Thyroid gland (tissue), 4 donors: Measurements from ENCODE around the gene SAMD7. TPM values are rescaled to one million over a fixed set of nuclear protein-coding genes. Genes with fewer than 3 reads are reported as not detected.

ENCODE experiments used
- DNase-seq, 2 donors: peaks; one replicate each; pipeline ENCODE4 v3.0.0-alpha.2; 2019
- H3K27ac ChIP-seq, 3 donors: fragments of 200-600 bp; sonication (generic); 1 replicate in 2 of 3; 2 replicates in 1 of 3; pipeline ENCODE4 v1.5.1; 2016 to 2019; ENCODE audit warnings: mild to moderate bottlenecking in 1 of 3, moderate library complexity in 1 of 3
- H3K27me3 ChIP-seq: fragments of 200-600 bp; sonication (generic); one replicate; pipeline ENCODE4 v1.5.1; 2019
- H3K36me3 ChIP-seq, 2 donors: fragments of 200-600 bp; sonication (generic); one replicate each; pipeline ENCODE4 v1.5.1; 2016 to 2019
- H3K4me1 ChIP-seq, 2 donors: fragments of 200-600 bp; sonication (generic); one replicate each; pipeline ENCODE4 v1.5.1; 2017 to 2019
- H3K4me3 ChIP-seq, 3 donors: fragments of 200-600 bp; sonication (generic); replicated peaks in 1 of 3; 1 replicate in 2 of 3; 2 replicates in 1 of 3; pipeline ENCODE4 v1.5.1; 2016; ENCODE audit warnings: mild to moderate bottlenecking in 1 of 3
- H3K9me3 ChIP-seq: fragments of 200-600 bp; sonication (generic); one replicate; pipeline ENCODE4 v1.5.1; 2017
- CTCF ChIP-seq, 6 experiments: fragments of 200-600 bp in 3 of 6; fragments of 450-650 bp in 3 of 6; sonication (generic) in 3 of 6; IDR thresholded peaks; one replicate each; pipeline ENCODE4 v1.5.1; 2016 to 2019; ENCODE audit warnings: antibody characterized with exemption in 6 of 6, mild to moderate bottlenecking in 2 of 6, inconsistent platforms in 1 of 6, moderate library complexity in 1 of 6
- POLR2A ChIP-seq, 2 donors: fragments of 450-650 bp; IDR thresholded peaks; one replicate each; pipeline ENCODE4 v1.6.1; 2017; ENCODE audit warnings: antibody characterized with exemption in 2 of 2, mild to moderate bottlenecking in 2 of 2, moderate library complexity in 1 of 2
- WGBS, 2 donors: methylation state at CpG; one replicate each; pipeline ENCODE4 v1.1.5; 2017; 5-methylcytosine and 5-hydroxymethylcytosine counted together
- intact Hi-C: fragments of 100-400 bp; cut with DNase I; formaldehyde crosslinking; loops from one replicate; pipeline ENCODE4 v1.15.1; 2023
- total RNA-seq, 4 donors: library from RNA; depleted of rRNA; stranded (reverse); fragments of >200 nt; gene quantifications; one replicate each; pipeline ENCODE4 v1.2.3, GENCODE V29; 2016

SAMD7 gene
- total RNA-seq, 4 donors from 2014 or later = not detected

DNA sequence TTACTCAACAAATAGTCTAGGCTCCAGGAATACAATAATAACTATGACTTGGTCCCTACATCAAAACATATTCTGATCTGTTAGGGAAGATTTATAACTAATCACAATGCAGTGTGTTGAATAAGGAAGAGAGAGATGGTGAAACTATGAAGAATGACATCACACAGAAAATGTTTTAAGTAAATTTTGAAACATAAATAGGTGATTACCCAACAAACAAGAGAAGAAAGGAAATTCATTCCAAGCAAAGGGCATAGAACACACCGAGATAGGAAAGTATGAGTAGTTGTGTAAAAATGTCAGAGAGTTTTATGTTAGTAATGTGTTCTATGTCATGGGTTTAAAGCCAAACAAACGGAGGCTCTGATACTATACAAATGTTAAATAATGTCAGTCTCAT is 68.7 kb downstream of the SAMD7 start:
- no peaks in the 10 kb centered on the region for H3K9me3 ChIP-seq
- H3K36me3 ChIP-seq = peaks cover 36 to 62% of the 10 kb centered on the region in 2 donors
- no peak for TF ChIP-seq POLR2A (IDR thresholded peaks at IDR 0.05)
- TF ChIP-seq CTCF (IDR thresholded peaks at IDR 0.05) = no peak
- no peaks in the 10 kb centered on the region for H3K4me1 ChIP-seq
- 90 to 91% methylated on average over 2 of the region's 2 CpGs for WGBS, 2 donors
- intact Hi-C loops = no loop called here
- no peak overlapping the region for H3K27ac ChIP-seq
- H3K27me3 ChIP-seq = no peaks in the 10 kb centered on the region
- no peak overlapping the region for H3K4me3 ChIP-seq
- DNase-seq = no peak

DNA sequence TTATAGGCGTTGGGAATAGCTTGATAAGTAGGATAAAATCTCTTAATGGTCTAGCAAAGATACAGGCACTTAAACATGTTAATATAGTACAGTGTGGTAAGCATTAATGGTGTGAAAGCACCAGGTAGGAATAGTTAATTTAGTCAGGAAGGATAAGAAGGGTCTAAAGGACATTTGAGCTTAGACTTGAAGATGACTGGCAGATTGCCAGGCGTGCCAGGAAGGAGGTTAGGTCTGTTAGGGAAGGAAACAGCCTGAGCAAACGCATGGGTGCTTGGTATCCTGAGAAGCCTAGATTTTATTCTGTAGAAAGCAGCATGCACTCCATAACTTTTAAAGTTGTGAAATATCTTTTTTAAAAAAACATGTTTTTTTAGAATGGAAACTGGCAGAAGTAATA is 72.9 kb downstream of the SAMD7 start:
- no peaks in the 10 kb centered on the region for H3K4me1 ChIP-seq
- H3K9me3 ChIP-seq = no peaks in the 10 kb centered on the region
- H3K36me3 ChIP-seq = peaks cover 65 to 73% of the 10 kb centered on the region in 2 donors
- no peak overlapping the region for H3K27ac ChIP-seq
- TF ChIP-seq CTCF (IDR thresholded peaks at IDR 0.05) (no peak), POLR2A (IDR thresholded peaks at IDR 0.05) (no peak)
- no peaks in the 10 kb centered on the region for H3K27me3 ChIP-seq
- WGBS, 2 donors = 64 to 75% methylated on average over 3 of the region's 3 CpGs
- DNase-seq = peak; percentile 39
- no peak overlapping the region for H3K4me3 ChIP-seq
- intact Hi-C loops = no loop called here

Other genes starting within 250 kb of the SAMD7 start
- 10 to 100 TPM in 1 of 4 donors, 1 to 10 TPM in 3; 3.2 to 16.0 (median 6.8) TPM for gene MECOM, start 247.9 kb upstream of the SAMD7 start, total RNA-seq
- 100 to 1,000 TPM in 3 of 4 donors, 10 to 100 TPM in 1; 83.6 to 291 (median 166) TPM for gene TERC, start 146.5 kb upstream of the SAMD7 start, total RNA-seq
- 1 to 10 TPM; 2.0 to 3.3 (median 3.0) TPM for gene ACTRT3, start 142.0 kb upstream of the SAMD7 start, total RNA-seq
- 10 to 100 TPM; 19.4 to 25.0 (median 21.3) TPM for gene MYNN, start 138.2 kb upstream of the SAMD7 start, total RNA-seq
- gene LRRIQ4, start 98.7 kb upstream of the SAMD7 start, total RNA-seq = under 1 TPM in 1 of 4 donors, not detected in 3; 0.29 TPM
- 1 to 10 TPM; 2.9 to 6.6 (median 5.1) TPM for gene LRRC34, start 98.7 kb upstream of the SAMD7 start, total RNA-seq
- not detected for gene LRRC31, start 41.6 kb upstream of the SAMD7 start, total RNA-seq
- 100 to 1,000 TPM in 2 of 4 donors, 10 to 100 TPM in 2; 90.9 to 124 (median 104) TPM for gene SEC62, start 55.2 kb downstream of the SAMD7 start, total RNA-seq
- gene GPR160, start 126.4 kb downstream of the SAMD7 start, total RNA-seq = 10 to 100 TPM in 2 of 4 donors, 1 to 10 TPM in 2; 9.3 to 17.5 (median 10.1) TPM